ENCODE data around the gene PTPRD.

The PTPRD gene

DNA sequence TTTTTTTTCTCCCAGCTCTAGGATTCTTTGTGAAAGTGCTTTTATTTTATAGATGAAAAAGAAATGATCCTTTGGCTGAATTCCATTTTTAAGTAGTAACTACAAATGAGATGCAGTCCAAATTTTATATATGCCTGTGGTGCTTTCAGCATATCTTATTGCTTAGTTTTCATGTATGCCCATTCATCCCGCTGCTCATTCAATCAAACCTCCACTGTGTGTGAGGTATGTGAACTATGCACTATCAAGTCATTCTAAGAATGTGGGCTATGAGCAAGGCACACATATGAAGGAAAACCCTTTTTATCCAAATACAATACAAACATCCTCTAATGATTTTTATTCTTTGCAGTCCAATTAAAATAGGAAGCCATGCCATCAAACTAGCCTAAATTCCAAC is 1744.2 kb downstream of the PTPRD start:
- TF ChIP-seq, protein P1, sequence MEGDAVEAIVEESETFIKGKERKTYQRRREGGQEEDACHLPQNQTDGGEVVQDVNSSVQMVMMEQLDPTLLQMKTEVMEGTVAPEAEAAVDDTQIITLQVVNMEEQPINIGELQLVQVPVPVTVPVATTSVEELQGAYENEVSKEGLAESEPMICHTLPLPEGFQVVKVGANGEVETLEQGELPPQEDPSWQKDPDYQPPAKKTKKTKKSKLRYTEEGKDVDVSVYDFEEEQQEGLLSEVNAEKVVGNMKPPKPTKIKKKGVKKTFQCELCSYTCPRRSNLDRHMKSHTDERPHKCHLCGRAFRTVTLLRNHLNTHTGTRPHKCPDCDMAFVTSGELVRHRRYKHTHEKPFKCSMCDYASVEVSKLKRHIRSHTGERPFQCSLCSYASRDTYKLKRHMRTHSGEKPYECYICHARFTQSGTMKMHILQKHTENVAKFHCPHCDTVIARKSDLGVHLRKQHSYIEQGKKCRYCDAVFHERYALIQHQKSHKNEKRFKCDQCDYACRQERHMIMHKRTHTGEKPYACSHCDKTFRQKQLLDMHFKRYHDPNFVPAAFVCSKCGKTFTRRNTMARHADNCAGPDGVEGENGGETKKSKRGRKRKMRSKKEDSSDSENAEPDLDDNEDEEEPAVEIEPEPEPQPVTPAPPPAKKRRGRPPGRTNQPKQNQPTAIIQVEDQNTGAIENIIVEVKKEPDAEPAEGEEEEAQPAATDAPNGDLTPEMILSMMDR (IDR thresholded peaks at IDR 0.05; ENCODE audit: extremely low read depth, insufficient read depth, missing control alignments) = no peak
- no peak for DNase-seq (ENCODE audit: low spot score)
- in situ Hi-C loops (cut with MboI; ENCODE audit: low pct_unique_long_range_greater_than_20kb, low sequenced_read_pairs, unreplicated experiment) = no loop called here

DNA sequence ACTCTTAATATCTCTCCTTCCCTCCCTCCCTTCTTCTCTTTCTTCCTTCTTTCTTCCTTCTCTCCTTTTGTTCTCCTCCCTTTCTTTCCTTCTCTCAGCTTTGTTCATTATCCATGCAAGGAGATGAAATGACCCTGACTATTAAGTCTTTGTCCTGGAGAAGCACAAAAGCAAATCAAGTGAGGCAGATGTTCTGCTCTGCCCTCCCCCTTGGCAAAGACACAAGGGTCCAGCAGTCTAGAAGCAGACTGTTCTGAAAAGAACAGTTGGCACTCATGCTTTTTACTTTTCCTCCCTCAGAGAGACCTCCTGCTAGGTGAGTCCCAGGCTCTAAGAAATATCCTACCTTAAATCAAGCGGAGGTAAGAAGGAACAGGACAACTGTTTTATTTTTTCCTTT is 1745.7 kb downstream of the PTPRD start:
- no peak for DNase-seq (ENCODE audit: low spot score)
- in situ Hi-C loops (cut with MboI; ENCODE audit: low pct_unique_long_range_greater_than_20kb, low sequenced_read_pairs, unreplicated experiment) = no loop called here

DNA sequence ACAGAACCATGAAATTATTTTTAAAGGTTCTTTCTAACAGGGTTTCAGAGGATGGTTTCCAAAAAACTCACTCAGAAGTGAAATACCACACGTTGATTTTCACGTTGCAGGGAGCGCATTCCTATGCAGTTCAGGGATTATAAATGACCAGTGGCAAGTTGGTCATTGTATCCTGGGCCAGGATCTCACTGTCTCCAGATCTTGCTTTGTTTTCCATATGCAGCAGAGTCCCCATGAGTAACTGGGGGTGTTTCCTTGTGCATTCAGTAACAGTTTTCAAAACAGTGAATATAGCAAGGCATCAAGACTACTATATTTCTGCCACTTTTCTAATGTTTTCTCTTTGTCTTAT is 1748.3 kb downstream of the PTPRD start:
- in situ Hi-C loops (cut with MboI; ENCODE audit: low pct_unique_long_range_greater_than_20kb, low sequenced_read_pairs, unreplicated experiment) = no loop called here
- DNase-seq (ENCODE audit: low spot score) = no peak
- TF ChIP-seq, protein P1 (IDR thresholded peaks at IDR 0.05; ENCODE audit: extremely low read depth, insufficient read depth, missing control alignments) = no peak

More for the DNA sequence above, 1745.7 kb downstream of the PTPRD start:
- TF ChIP-seq, protein P1 (IDR thresholded peaks at IDR 0.05; ENCODE audit: extremely low read depth, insufficient read depth, missing control alignments) = no peak

DNA sequence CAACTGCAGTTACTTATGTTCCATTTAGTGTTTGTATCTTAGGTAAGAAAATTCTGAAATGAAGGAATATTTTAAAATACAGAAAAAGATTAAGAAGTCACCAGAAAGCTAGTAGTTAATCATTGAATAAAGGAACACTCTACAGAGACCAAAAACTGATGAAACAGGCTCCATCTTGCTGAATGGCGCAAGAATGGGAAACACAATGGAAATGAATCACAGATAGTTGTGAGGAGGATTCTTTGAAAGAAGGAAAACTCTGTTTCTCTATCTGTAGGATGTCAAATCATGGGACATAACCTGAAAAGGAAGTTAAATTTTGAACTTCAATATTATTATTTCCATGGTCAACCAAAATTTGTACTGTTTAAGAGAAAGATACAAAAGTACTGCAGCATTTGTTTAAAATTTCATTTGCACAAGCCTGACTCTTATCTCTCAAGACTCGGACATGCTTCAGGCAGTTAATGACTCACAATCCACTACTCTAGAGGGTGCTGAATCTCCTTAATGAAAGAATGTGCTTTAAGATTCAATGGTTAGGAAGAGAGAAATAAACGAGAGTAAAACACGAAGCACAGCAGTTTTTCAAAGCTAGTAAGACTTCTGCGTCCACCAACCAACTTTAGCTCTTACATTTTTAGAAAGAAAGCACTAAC is 1748.8 kb downstream of the PTPRD start:
- in situ Hi-C loops (cut with MboI; ENCODE audit: low pct_unique_long_range_greater_than_20kb, low sequenced_read_pairs, unreplicated experiment) = no loop called here
- no peak for DNase-seq (ENCODE audit: low spot score)
- TF ChIP-seq, protein P1 (IDR thresholded peaks at IDR 0.05; ENCODE audit: extremely low read depth, insufficient read depth, missing control alignments) = no peak

DNA sequence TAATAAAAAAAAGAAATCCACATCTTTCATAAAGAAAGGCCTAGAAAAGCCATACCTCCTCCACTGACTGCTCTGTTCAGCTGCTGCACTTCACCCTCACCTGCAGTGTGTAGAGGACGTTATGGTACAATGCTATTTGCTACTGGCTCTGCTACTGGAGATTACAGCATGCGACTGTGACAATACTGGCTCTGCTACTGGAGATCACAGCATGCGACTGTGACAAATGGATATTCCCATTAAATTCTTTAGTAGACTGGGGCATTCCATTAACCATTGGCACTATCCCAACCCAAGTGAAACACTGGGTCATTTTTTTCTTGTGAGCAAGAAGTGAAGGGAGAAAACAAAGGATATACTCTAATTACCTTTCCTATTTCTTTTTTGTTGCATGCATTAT is 1749.7 kb downstream of the PTPRD start:
- no peak for DNase-seq (ENCODE audit: low spot score)
- TF ChIP-seq, protein P1 (IDR thresholded peaks at IDR 0.05; ENCODE audit: extremely low read depth, insufficient read depth, missing control alignments) = no peak
- in situ Hi-C loops (cut with MboI; ENCODE audit: low pct_unique_long_range_greater_than_20kb, low sequenced_read_pairs, unreplicated experiment) = no loop called here

DNA sequence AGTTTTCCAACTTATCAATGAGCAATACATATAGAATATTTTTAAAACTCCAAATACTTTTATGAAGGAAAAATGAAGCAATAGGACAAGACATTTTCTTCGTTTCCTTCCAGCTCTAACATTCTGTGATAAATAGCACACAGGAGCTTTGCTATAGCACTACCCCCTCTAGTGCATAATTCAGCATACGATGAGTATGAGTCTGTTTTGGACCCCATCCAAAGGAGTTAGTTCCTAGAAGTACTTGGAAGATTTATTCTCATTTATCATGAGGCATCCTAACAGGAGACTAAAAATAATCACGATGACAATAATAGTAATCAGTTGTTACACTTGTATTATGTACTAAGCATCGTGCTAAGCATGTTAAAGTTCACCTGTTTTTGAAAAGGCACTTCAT is 1751.9 kb downstream of the PTPRD start:
- in situ Hi-C loops (cut with MboI; ENCODE audit: low pct_unique_long_range_greater_than_20kb, low sequenced_read_pairs, unreplicated experiment) = no loop called here
- no peak for DNase-seq (ENCODE audit: low spot score)
- TF ChIP-seq, protein P1 (IDR thresholded peaks at IDR 0.05; ENCODE audit: extremely low read depth, insufficient read depth, missing control alignments) = no peak

Measured in GM13977 (cell line).